Endothelial cell of umbilical vein (primary cell): ENCODE results near the gene DTD2.

Source experiments
- CTCF ChIP-seq, 2 donors: IDR thresholded peaks; 1 replicate in 1 of 2; 2 replicates in 1 of 2; pipeline ENCODE4 v1.5.1; 2011; ENCODE audit warnings: low read length in 2 of 2, mild to moderate bottlenecking in 2 of 2, moderate library complexity in 2 of 2, control low read depth in 1 of 2, inconsistent platforms in 1 of 2, low read depth in 1 of 2; ENCODE audit not compliant: insufficient read depth in 1 of 2; ENCODE audit errors: extremely low read depth in 1 of 2
- POLR2A ChIP-seq: IDR thresholded peaks from 2 replicates; pipeline ENCODE4 v1.6.1; 2012; ENCODE audit warnings: low read depth, mild to moderate bottlenecking, control low read depth, low read length

GRCh38 chr14:31425905-31426304, 31.4 kb downstream of the DTD2 start:
- no peak for TF ChIP-seq CTCF (IDR thresholded peaks at IDR 0.05; ENCODE audit: extremely low read depth in 1 of 2, insufficient read depth in 1 of 2, low read depth in 1 of 2, low read length in 2 of 2)
- TF ChIP-seq POLR2A: no peak
